Suprapubic skin (tissue), 3 donors: Measurements from ENCODE around the gene SPA17.

Experiments used
- POLR2A ChIP-seq, 2 donors: fragments of 450-650 bp; IDR thresholded peaks; one replicate each; pipeline ENCODE4 v1.6.1; 2017; ENCODE audit warnings: antibody characterized with exemption in 2 of 2, mild to moderate bottlenecking in 2 of 2, moderate library complexity in 2 of 2
- TF ChIP-seq, protein P1 (sequence below), 2 donors: fragments of 200-600 bp in 1 of 2; fragments of 450-650 bp in 1 of 2; sonication (generic) in 1 of 2; IDR thresholded peaks; one replicate each; pipeline ENCODE4 v1.5.1; 2016 to 2019; ENCODE audit warnings: antibody characterized with exemption in 2 of 2, mild to moderate bottlenecking in 1 of 2, moderate library complexity in 1 of 2

DNA sequence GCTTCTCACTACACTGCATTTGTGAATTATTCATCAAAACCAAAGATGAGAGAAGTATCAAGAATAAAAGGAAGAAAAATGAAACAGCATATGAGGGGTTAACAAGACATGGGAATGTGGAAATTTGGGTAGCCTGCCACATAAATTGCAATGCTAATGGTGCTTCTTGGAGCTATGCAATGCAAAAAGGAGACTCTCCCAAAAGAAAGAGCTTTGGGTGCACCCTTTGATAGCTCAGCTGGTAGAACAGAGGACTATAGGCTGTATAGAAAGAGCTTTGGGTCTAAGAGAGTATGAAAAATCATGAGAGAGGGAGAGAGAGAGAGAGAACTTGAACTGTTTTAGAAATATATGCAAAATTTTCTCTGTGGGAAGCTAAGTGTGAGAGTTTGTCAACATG is 26.3 kb downstream of the SPA17 start:
- no peak for TF ChIP-seq POLR2A (IDR thresholded peaks at IDR 0.05)
- TF ChIP-seq, protein P1, sequence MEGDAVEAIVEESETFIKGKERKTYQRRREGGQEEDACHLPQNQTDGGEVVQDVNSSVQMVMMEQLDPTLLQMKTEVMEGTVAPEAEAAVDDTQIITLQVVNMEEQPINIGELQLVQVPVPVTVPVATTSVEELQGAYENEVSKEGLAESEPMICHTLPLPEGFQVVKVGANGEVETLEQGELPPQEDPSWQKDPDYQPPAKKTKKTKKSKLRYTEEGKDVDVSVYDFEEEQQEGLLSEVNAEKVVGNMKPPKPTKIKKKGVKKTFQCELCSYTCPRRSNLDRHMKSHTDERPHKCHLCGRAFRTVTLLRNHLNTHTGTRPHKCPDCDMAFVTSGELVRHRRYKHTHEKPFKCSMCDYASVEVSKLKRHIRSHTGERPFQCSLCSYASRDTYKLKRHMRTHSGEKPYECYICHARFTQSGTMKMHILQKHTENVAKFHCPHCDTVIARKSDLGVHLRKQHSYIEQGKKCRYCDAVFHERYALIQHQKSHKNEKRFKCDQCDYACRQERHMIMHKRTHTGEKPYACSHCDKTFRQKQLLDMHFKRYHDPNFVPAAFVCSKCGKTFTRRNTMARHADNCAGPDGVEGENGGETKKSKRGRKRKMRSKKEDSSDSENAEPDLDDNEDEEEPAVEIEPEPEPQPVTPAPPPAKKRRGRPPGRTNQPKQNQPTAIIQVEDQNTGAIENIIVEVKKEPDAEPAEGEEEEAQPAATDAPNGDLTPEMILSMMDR (IDR thresholded peaks at IDR 0.05): no peak
